Measurements from ENCODE around the gene TCF3.
"Not testable (repeated sequence)": the region's sequence is repeated elsewhere in the genome, so short reads cannot be mapped to it uniquely, and the experiment has no call there.

TCF3 gene

GRCh38 chr19:1650650-1651567 is 1.5 kb downstream of the TCF3 start:
- peak; percentile 79 for DNase-seq

GRCh38 chr19:1649706-1650649 is 2.4 kb downstream of the TCF3 start:
- DNase-seq: no peak

- DNase-seq: peak; percentile 54
Measured at GRCh38 chr19:1648920-1649541, 3.4 kb downstream of the TCF3 start.

- DNase-seq: no peak
Measured at GRCh38 chr19:1648459-1648849, 4.0 kb downstream of the TCF3 start.

GRCh38 chr19:1647501-1648458 is 4.6 kb downstream of the TCF3 start:
- DNase-seq: no peak

- DNase-seq: no peak
Measured at GRCh38 chr19:1646659-1647453, 5.6 kb downstream of the TCF3 start.

GRCh38 chr19:1646149-1646548 is 6.3 kb downstream of the TCF3 start:
- DNase-seq: no peak

GRCh38 chr19:1645299-1645698 is 7.1 kb downstream of the TCF3 start:
- DNase-seq: no peak

GRCh38 chr19:1644070-1644469 is 8.3 kb downstream of the TCF3 start:
- no peak for DNase-seq

- not testable (repeated sequence) for DNase-seq
Measured at GRCh38 chr19:1640893-1641448, 11.4 kb downstream of the TCF3 start.

- DNase-seq: no peak
Measured at GRCh38 chr19:1636325-1637236, 15.8 kb downstream of the TCF3 start.

- no peak for DNase-seq
Measured at GRCh38 chr19:1634938-1635243, 17.5 kb downstream of the TCF3 start.

- DNase-seq: no peak
Measured at GRCh38 chr19:1634242-1634937, 18.0 kb downstream of the TCF3 start.

GRCh38 chr19:1633269-1633826 is 19.1 kb downstream of the TCF3 start:
- DNase-seq: no peak

GRCh38 chr19:1632462-1633268 is 19.8 kb downstream of the TCF3 start:
- DNase-seq: no peak

- no peak for DNase-seq
Measured at GRCh38 chr19:1631557-1632100, 20.8 kb downstream of the TCF3 start.

- no peak for DNase-seq
Measured at GRCh38 chr19:1630811-1631210, 21.6 kb downstream of the TCF3 start.

- no peak for DNase-seq
Measured at GRCh38 chr19:1630012-1630411, 22.4 kb downstream of the TCF3 start.

Data from stimulated activated CD8-positive, alpha-beta memory T cell treated with anti-CD3 and anti-CD28 coated beads, Interleukin-4, amount 100 ng/mL, for 48 hours (primary cell).